HepG2 (cell line): ENCODE data around the gene MORC4. TPM values are rescaled to one million over a fixed set of nuclear protein-coding genes. Genes with fewer than 3 reads are reported as not detected.
A peak's percentile ranks its signal among the peaks of the same experiment; 100 is the strongest.

ENCODE experiments used
- ATAC-seq: fragments of 200-7000 bp; cut with Tn5 transposase; 3 replicates; pipeline ENCODE4 v1.9.1; 2020; ENCODE audit warnings: mild to moderate bottlenecking, moderate library complexity
- BruUV-seq: library from RNA; stranded (reverse); fragments of 400-500 nt; replicated peaks from 2 replicates; lab custom pipeline; 2021; lab: Mats Ljungman, UMichigan
- CTCF ChIA-PET: fragments of 300-600 bp; formaldehyde crosslinking; extraction: SDS; loops from one replicate; lab custom pipeline; 2021; ENCODE audit warnings: low total read pairs, inconsistent platforms, low intra/inter-chr PET ratio; lab: Yijun Ruan, JAX
- POLR2A ChIA-PET: fragments of 350-600 bp; sonication (Branson Sonifier 250); formaldehyde crosslinking; loops from one replicate; lab custom pipeline; 2020; ENCODE audit warnings: antibody characterized with exemption, inconsistent platforms; lab: Yijun Ruan, JAX
- DNase-seq: peaks from one replicate; pipeline ENCODE4 v3.0.0-alpha.2; 2015; ENCODE audit warnings: low spot score
- FAIRE-seq: peaks from 3 replicates; lab custom pipeline; 2011; peaks lifted over from hg19 to GRCh38; lab: Jason Lieb, UNC
- H2AFZ ChIP-seq: one replicate; pipeline ENCODE4 v1.6.1; 2011; ENCODE audit warnings: low read length, inconsistent platforms
- H3K27ac ChIP-seq: fragments of 300-600 bp; 3 replicates; pipeline ENCODE4 v1.8.0; 2011; ENCODE audit warnings: mixed run types, mild to moderate bottlenecking, mixed read lengths, low read length, inconsistent platforms; ENCODE audit not compliant: insufficient read depth; ENCODE audit errors: extremely low read length
- H3K27me3 ChIP-seq, 2 experiments: fragments of 200-600 bp in 1 of 2; 2 replicates in 1 of 2; 3 replicates in 1 of 2; pipeline versions ENCODE4 v1.6.0 to v1.8.0; 2011; ENCODE audit warnings: low read length in 2 of 2, mild to moderate bottlenecking in 2 of 2, moderate library complexity in 2 of 2, inconsistent platforms in 1 of 2; ENCODE audit not compliant: insufficient read depth in 2 of 2, control insufficient read depth in 1 of 2
- H3K36me3 ChIP-seq, 2 experiments: fragments of 200-600 bp in 1 of 2; replicated peaks in 1 of 2; 2 replicates in 1 of 2; 3 replicates in 1 of 2; pipeline versions ENCODE4 v1.5.1 to v1.8.0; 2011; ENCODE audit warnings: low read length in 2 of 2, inconsistent platforms in 1 of 2; ENCODE audit not compliant: insufficient read depth in 2 of 2, control insufficient read depth in 1 of 2
- H3K4me1 ChIP-seq: 2 replicates; pipeline ENCODE4 v1.5.1; 2012; ENCODE audit warnings: low read length, inconsistent platforms; ENCODE audit not compliant: insufficient read depth
- H3K4me2 ChIP-seq: 2 replicates; pipeline ENCODE4 v1.6.0; 2011; ENCODE audit warnings: low read depth, low read length, inconsistent platforms
- H3K4me3 ChIP-seq, 3 experiments: fragments of 200-600 bp in 1 of 3; sonication (generic), shearing (Covaris generic) in 1 of 3; replicated peaks in 1 of 3; 2 replicates each; pipeline ENCODE4 v1.5.1; 2011 to 2016; ENCODE audit warnings: low read length in 3 of 3, inconsistent platforms in 2 of 3, low read depth in 2 of 3, mild to moderate bottlenecking in 2 of 3, control low read depth in 1 of 3, mixed read lengths in 1 of 3; ENCODE audit not compliant: insufficient read depth in 1 of 3
- H3K79me2 ChIP-seq: one replicate; pipeline ENCODE4 v1.6.1; 2011; ENCODE audit warnings: low read length, inconsistent platforms; ENCODE audit not compliant: insufficient read depth
- H3K9ac ChIP-seq: 2 replicates; pipeline ENCODE4 v1.6.0; 2011; ENCODE audit warnings: mild to moderate bottlenecking, low read depth, low read length, inconsistent platforms; ENCODE audit not compliant: insufficient read depth
- H3K9me3 ChIP-seq: 2 replicates; pipeline ENCODE4 v1.5.1; 2012; ENCODE audit warnings: mild to moderate bottlenecking, low read length
- H4K20me1 ChIP-seq: 2 replicates; pipeline ENCODE4 v1.6.0; 2011; ENCODE audit warnings: inconsistent platforms, mild to moderate bottlenecking, low read length, moderate library complexity; ENCODE audit not compliant: insufficient read depth
- MAF1 ChIP-seq: sonication (generic); formaldehyde crosslinking; IDR thresholded peaks from 2 replicates; pipeline ENCODE4 v1.5.0; 2020; ENCODE audit warnings: missing genetic modification reagents, borderline replicate concordance
- MZF1 ChIP-seq: sonication (generic); formaldehyde crosslinking; IDR thresholded peaks from 2 replicates; pipeline ENCODE4 v1.8.1; 2023; ENCODE audit warnings: mild to moderate bottlenecking, missing genetic modification reagents, borderline replicate concordance
- NR2F6 ChIP-seq, 2 experiments: IDR thresholded peaks; 2 replicates each; pipeline ENCODE4 v1.6.1; 2016; ENCODE audit warnings: antibody characterized with exemption in 1 of 2, mild to moderate bottlenecking in 1 of 2
- SMC3 ChIP-seq: IDR thresholded peaks from 2 replicates; pipeline ENCODE4 v1.6.1; 2011; ENCODE audit warnings: low read length, improper control_type of control experiment
- SOX6 ChIP-seq, 2 experiments: fragments of 450-650 bp in 1 of 2; sonication (generic) in 1 of 2; formaldehyde crosslinking in 1 of 2; IDR thresholded peaks; 2 replicates each; pipeline versions ENCODE4 v1.4.0 to v1.6.1; 2017 to 2020; ENCODE audit warnings: antibody characterized with exemption in 1 of 2, mild to moderate bottlenecking in 1 of 2, missing genetic modification reagents in 1 of 2
- TBL1XR1 ChIP-seq: fragments of 150-350 bp; IDR thresholded peaks from 2 replicates; pipeline ENCODE4 v1.6.1; 2014; ENCODE audit warnings: borderline replicate concordance, low read length; ENCODE audit not compliant: partially characterized antibody
- ZNF543 ChIP-seq: sonication (generic); formaldehyde crosslinking; IDR thresholded peaks from 2 replicates; pipeline ENCODE4 v1.4.0; 2020; ENCODE audit warnings: mild to moderate bottlenecking, missing genetic modification reagents
- ZNF609 ChIP-seq: sonication (generic); formaldehyde crosslinking; IDR thresholded peaks from 2 replicates; pipeline ENCODE4 v1.4.0; 2020; ENCODE audit warnings: mild to moderate bottlenecking, missing genetic modification reagents, borderline replicate concordance
- ZNF768 ChIP-seq: sonication (generic); formaldehyde crosslinking; IDR thresholded peaks from 2 replicates; pipeline ENCODE4 v1.4.0; 2020; ENCODE audit warnings: missing genetic modification reagents
- ZSCAN31 ChIP-seq: sonication (generic); formaldehyde crosslinking; IDR thresholded peaks from 2 replicates; pipeline ENCODE4 v1.5.0; 2020; ENCODE audit warnings: low read depth, mild to moderate bottlenecking, missing genetic modification reagents
- WGBS: methylation state at CpG from one replicate; pipeline ENCODE4 v1.1.6; 2017; ENCODE audit warnings: low lambda C conversion rate; 5-methylcytosine and 5-hydroxymethylcytosine counted together
- in situ Hi-C: cut with HindIII; loops from 2 replicates; pipeline ENCODE4 v1.10.0; 2017; ENCODE audit warnings: low pct_unique_long_range_greater_than_20kb; ENCODE audit not compliant: extremely low pct_ligation_motif_present
- intact Hi-C: fragments of 100-400 bp; cut with micrococcal nuclease; formaldehyde crosslinking; loops from one replicate; pipeline ENCODE4 v1.10.0; 2022; ENCODE audit not compliant: unreplicated experiment
- polyA plus RNA-seq, 8 experiments: library from polyadenylated mRNA; depleted of rRNA in 3 of 8; stranded (reverse) in 7 of 8; unstranded in 1 of 8; fragments of >200 nt; fragmentation: Illumina TruSeq in 4 of 8; extraction: Trizol in 4 of 8; gene quantifications; 2 replicates each; pipeline versions ENCODE4 v1.2.1 to v1.2.3, GENCODE V29; 2011 to 2016; ENCODE audit warnings: low read depth in 4 of 8, missing spikeins in 1 of 8, mixed read lengths in 1 of 8; ENCODE audit not compliant: insufficient read depth in 1 of 8
- total RNA-seq, 5 experiments: library from RNA; depleted of rRNA; stranded (reverse); fragments of >200 nt; fragmentation: Illumina TruSeq; extraction: Trizol; gene quantifications; 2 replicates each; pipeline ENCODE4 v1.2.3, GENCODE V29; 2016; ENCODE audit warnings: low read depth in 1 of 5
- TF ChIP-seq, protein P1 (sequence below): sonication (generic); formaldehyde crosslinking; IDR thresholded peaks from 2 replicates; pipeline ENCODE4 v1.5.1; 2020; ENCODE audit warnings: mild to moderate bottlenecking, missing genetic modification reagents, moderate library complexity

Gene MORC4
- total and polyA plus RNA-seq, 2 of the 13 experiments (the other 11 are each of a cell fraction or from before 2014, with no cell fraction given) = 7.3 to 17.6 TPM

DNA sequence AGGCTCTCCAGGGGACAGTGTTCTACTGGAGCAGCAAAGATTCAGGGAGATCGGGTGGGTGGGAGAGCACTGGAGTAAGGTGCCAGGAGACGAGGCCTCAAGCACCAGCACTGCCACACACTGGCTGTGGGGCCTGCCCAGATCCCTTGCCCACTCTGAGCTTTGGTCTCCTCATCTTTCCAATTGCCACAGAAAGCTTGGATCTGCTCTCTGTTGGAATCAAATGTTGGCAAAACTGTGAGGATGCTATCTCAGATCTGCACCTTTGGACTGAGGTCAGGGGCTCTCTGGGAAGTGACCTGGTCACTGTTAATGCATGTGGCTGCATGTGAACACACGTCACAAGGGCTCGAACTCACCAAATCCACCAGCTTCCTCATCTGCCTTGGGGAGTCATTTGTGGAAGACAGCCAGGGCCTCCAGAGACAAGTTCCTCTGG is 98.2 kb downstream of the MORC4 start:
- no peaks in the 10 kb centered on the region for H3K36me3 ChIP-seq
- in situ Hi-C loops = loop anchor here (5.0 kb wide), 1 partner anchor 61 kb away; no protein-coding TSS in a partner anchor
- H3K4me2 ChIP-seq = peak overlapping the region; percentile 54
- peak; percentile 18 for DNase-seq
- H4K20me1 ChIP-seq = no peaks in the 10 kb centered on the region
- peak overlapping the region; percentile 43; the same call in 1 of the 2 replicates for H3K9ac ChIP-seq
- no peak for FAIRE-seq
- intact Hi-C loops = no loop called here
- no peaks in the 10 kb centered on the region for H3K79me2 ChIP-seq
- peaks cover 81% of the 10 kb centered on the region for H3K4me1 ChIP-seq
- H3K9me3 ChIP-seq = no peaks in the 10 kb centered on the region
- ATAC-seq = peak; percentile 22
- POLR2A ChIA-PET = interaction anchor here (1.0 to 5.1 kb wide), 11 partner anchors 15 to 65 kb away, joined by 3 to 76 read pairs (median 5); no protein-coding TSS in a partner anchor
- no peak overlapping the region for H2AFZ ChIP-seq
- no peaks in the 10 kb centered on the region for H3K27me3 ChIP-seq
- no CpG with 5 or more reads among the region's 4 CpGs for WGBS
- no TSS peak for BruUV-seq
- CTCF ChIA-PET = no interaction called here
- H3K27ac ChIP-seq = peak overlapping the region; percentile 87
- H3K4me3 ChIP-seq = peak overlapping the region in 1 of 3 experiments; percentile 18; a peak in 1 of 6 replicates
- no peak for TF ChIP-seq ZSCAN31
- TF ChIP-seq, protein P1, sequence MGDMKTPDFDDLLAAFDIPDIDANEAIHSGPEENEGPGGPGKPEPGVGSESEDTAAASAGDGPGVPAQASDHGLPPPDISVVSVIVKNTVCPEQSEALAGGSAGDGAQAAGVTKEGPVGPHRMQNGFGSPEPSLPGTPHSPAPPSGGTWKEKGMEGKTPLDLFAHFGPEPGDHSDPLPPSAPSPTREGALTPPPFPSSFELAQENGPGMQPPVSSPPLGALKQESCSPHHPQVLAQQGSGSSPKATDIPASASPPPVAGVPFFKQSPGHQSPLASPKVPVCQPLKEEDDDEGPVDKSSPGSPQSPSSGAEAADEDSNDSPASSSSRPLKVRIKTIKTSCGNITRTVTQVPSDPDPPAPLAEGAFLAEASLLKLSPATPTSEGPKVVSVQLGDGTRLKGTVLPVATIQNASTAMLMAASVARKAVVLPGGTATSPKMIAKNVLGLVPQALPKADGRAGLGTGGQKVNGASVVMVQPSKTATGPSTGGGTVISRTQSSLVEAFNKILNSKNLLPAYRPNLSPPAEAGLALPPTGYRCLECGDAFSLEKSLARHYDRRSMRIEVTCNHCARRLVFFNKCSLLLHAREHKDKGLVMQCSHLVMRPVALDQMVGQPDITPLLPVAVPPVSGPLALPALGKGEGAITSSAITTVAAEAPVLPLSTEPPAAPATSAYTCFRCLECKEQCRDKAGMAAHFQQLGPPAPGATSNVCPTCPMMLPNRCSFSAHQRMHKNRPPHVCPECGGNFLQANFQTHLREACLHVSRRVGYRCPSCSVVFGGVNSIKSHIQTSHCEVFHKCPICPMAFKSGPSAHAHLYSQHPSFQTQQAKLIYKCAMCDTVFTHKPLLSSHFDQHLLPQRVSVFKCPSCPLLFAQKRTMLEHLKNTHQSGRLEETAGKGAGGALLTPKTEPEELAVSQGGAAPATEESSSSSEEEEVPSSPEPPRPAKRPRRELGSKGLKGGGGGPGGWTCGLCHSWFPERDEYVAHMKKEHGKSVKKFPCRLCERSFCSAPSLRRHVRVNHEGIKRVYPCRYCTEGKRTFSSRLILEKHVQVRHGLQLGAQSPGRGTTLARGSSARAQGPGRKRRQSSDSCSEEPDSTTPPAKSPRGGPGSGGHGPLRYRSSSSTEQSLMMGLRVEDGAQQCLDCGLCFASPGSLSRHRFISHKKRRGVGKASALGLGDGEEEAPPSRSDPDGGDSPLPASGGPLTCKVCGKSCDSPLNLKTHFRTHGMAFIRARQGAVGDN = peak; percentile 40; the same call in 1 of the 2 replicates
- TF ChIP-seq NR2F6 (IDR thresholded peaks at IDR 0.05) = peak; percentile 3; the same call in 1 of the 2 replicates
- no peak for TF ChIP-seq NR2F6 (CRISPR knock-in tag; IDR thresholded peaks at IDR 0.05)
- no peak for TF ChIP-seq SOX6 (IDR thresholded peaks at IDR 0.05)
- no peak for TF ChIP-seq SOX6 (CRISPR knock-in tag; IDR thresholded peaks at IDR 0.05)
- no peak for TF ChIP-seq SMC3
- peak; percentile 62; the same call in 1 of the 2 replicates for TF ChIP-seq ZNF768 (CRISPR knock-in tag)
- no peak for TF ChIP-seq MAF1
- TF ChIP-seq TBL1XR1 = no peak
- no peak for TF ChIP-seq MZF1 (CRISPR knock-in tag)
- TF ChIP-seq ZNF543 = 0 out of 2 replicates have a peak, but pooled peaks have one; percentile 35
- no peak for TF ChIP-seq ZNF609
